ENCODE results near the gene DLAT.

- TF ChIP-seq CTCF (IDR thresholded peaks at IDR 0.05) (no peak), POLR2A (IDR thresholded peaks at IDR 0.05) (no peak)
Measured at GRCh38 chr11:111981270-111981669, 43.9 kb upstream of the DLAT start.

Data from heart left ventricle (tissue), 13 donors.